Ishikawa (cell line): Measurements from ENCODE around the gene ZNF804B.

Experiments
- CEBPB ChIP-seq: IDR thresholded peaks from 2 replicates; pipeline ENCODE4 v1.6.1; 2012
- CREB1 ChIP-seq: IDR thresholded peaks from 2 replicates; pipeline ENCODE4 v1.6.1; 2012; ENCODE audit warnings: low read depth
- EGR1 ChIP-seq: IDR thresholded peaks from 2 replicates; pipeline ENCODE4 v1.6.1; 2012
- EP300 ChIP-seq: IDR thresholded peaks from 2 replicates; pipeline ENCODE4 v1.6.1; 2012; ENCODE audit warnings: borderline replicate concordance
- RAD21 ChIP-seq: IDR thresholded peaks from 2 replicates; pipeline ENCODE4 v1.6.1; 2012; ENCODE audit warnings: low read depth
- TAF1 ChIP-seq: IDR thresholded peaks from 2 replicates; pipeline ENCODE4 v1.6.1; 2012; ENCODE audit warnings: low read depth, mild to moderate bottlenecking
- TCF12 ChIP-seq: IDR thresholded peaks from 2 replicates; pipeline ENCODE4 v1.6.1; 2012; ENCODE audit warnings: low read depth
- TEAD4 ChIP-seq: IDR thresholded peaks from 2 replicates; pipeline ENCODE4 v1.6.1; 2012
- YY1 ChIP-seq: IDR thresholded peaks from 2 replicates; pipeline ENCODE4 v1.6.1; 2012; ENCODE audit warnings: low read depth
- ZBTB7A ChIP-seq: IDR thresholded peaks from 2 replicates; pipeline ENCODE4 v1.6.1; 2012; ENCODE audit warnings: low read depth
- TF ChIP-seq, protein P1 (sequence below): IDR thresholded peaks from 2 replicates; pipeline ENCODE4 v1.6.1; 2012
- TF ChIP-seq, protein P2 (sequence below): IDR thresholded peaks from 2 replicates; pipeline ENCODE4 v1.6.1; 2012; ENCODE audit warnings: low read depth, mild to moderate bottlenecking
- TF ChIP-seq, protein P3 (sequence below): IDR thresholded peaks from 2 replicates; pipeline ENCODE4 v1.6.1; 2012

DNA sequence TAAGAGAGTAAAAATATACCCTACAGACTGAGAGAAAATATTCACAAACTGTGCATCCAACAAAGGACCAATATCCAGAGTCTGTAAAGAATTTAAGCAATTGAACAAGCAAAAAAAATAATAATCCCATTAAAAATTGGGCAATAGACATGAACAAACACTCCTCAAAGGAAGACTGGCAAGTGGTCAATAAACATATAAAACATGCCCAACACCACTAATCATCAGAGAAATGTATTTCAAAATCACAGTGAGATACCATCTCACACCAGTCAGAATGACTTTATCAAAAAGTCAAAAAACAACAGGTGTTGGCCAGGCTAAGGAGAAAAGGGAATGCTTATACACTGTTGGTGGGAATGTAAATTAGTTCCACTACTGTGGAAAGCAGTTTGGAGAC lies 21.9 kb upstream of the ZNF804B start:
- no peak for TF ChIP-seq RAD21
- TF ChIP-seq TCF12 = no peak
- TF ChIP-seq TEAD4 = no peak
- TF ChIP-seq TAF1 = no peak
- TF ChIP-seq, protein P1, sequence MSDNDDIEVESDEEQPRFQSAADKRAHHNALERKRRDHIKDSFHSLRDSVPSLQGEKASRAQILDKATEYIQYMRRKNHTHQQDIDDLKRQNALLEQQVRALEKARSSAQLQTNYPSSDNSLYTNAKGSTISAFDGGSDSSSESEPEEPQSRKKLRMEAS = no peak
- TF ChIP-seq CREB1 = no peak
- TF ChIP-seq YY1 = no peak
- no peak for TF ChIP-seq CEBPB
- no peak for TF ChIP-seq EP300
- TF ChIP-seq, protein P2, sequence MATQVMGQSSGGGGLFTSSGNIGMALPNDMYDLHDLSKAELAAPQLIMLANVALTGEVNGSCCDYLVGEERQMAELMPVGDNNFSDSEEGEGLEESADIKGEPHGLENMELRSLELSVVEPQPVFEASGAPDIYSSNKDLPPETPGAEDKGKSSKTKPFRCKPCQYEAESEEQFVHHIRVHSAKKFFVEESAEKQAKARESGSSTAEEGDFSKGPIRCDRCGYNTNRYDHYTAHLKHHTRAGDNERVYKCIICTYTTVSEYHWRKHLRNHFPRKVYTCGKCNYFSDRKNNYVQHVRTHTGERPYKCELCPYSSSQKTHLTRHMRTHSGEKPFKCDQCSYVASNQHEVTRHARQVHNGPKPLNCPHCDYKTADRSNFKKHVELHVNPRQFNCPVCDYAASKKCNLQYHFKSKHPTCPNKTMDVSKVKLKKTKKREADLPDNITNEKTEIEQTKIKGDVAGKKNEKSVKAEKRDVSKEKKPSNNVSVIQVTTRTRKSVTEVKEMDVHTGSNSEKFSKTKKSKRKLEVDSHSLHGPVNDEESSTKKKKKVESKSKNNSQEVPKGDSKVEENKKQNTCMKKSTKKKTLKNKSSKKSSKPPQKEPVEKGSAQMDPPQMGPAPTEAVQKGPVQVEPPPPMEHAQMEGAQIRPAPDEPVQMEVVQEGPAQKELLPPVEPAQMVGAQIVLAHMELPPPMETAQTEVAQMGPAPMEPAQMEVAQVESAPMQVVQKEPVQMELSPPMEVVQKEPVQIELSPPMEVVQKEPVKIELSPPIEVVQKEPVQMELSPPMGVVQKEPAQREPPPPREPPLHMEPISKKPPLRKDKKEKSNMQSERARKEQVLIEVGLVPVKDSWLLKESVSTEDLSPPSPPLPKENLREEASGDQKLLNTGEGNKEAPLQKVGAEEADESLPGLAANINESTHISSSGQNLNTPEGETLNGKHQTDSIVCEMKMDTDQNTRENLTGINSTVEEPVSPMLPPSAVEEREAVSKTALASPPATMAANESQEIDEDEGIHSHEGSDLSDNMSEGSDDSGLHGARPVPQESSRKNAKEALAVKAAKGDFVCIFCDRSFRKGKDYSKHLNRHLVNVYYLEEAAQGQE = no peak
- no peak for TF ChIP-seq EGR1
- no peak for TF ChIP-seq ZBTB7A
- TF ChIP-seq, protein P3, sequence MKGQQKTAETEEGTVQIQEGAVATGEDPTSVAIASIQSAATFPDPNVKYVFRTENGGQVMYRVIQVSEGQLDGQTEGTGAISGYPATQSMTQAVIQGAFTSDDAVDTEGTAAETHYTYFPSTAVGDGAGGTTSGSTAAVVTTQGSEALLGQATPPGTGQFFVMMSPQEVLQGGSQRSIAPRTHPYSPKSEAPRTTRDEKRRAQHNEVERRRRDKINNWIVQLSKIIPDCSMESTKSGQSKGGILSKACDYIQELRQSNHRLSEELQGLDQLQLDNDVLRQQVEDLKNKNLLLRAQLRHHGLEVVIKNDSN = no peak
